K562 (cell line): ENCODE data around the gene OOSP1.

Experiments
- EZH2 ChIP-seq: IDR thresholded peaks from 2 replicates; pipeline ENCODE4 v1.6.1; 2012; ENCODE audit warnings: low read depth, mild to moderate bottlenecking, inconsistent platforms, low read length, borderline replicate concordance
- POLR2A ChIP-seq: fragments of 450-650 bp; conservative IDR thresholded peaks from 2 replicates; pipeline ENCODE4 v1.6.1; 2016
- RAD21 ChIP-seq, 2 experiments: fragments of 250-450 bp in 1 of 2; fragments of 450-650 bp in 1 of 2; sonication (Bioruptor Pico) in 1 of 2; formaldehyde crosslinking in 1 of 2; IDR thresholded peaks in 1 of 2; conservative IDR thresholded peaks in 1 of 2; 2 replicates each; pipeline versions ENCODE4 v1.4.0 to v1.8.0; 2020 to 2022; ENCODE audit warnings: mild to moderate bottlenecking in 2 of 2, moderate library complexity in 1 of 2
- YY1 ChIP-seq, 3 experiments: IDR thresholded peaks; 2 replicates each; pipeline ENCODE4 v1.6.1; 2011; ENCODE audit warnings: low read length in 2 of 3, mild to moderate bottlenecking in 2 of 3, moderate library complexity in 2 of 3, borderline replicate concordance in 1 of 3, control low read depth in 1 of 3, low read depth in 1 of 3; ENCODE audit not compliant: insufficient read depth in 3 of 3, insufficient replicate concordance in 2 of 3, control insufficient read depth in 1 of 3, insufficient read length in 1 of 3; ENCODE audit errors: extremely low read depth in 1 of 3
- ZNF140 ChIP-seq: fragments of 250-450 bp; sonication (Bioruptor Pico); IDR thresholded peaks from 2 replicates; pipeline ENCODE4 v1.8.0; 2021; ENCODE audit warnings: moderate library complexity, mild to moderate bottlenecking, inconsistent platforms
- TF ChIP-seq, protein P1 (sequence below): sonication (generic); formaldehyde crosslinking; IDR thresholded peaks from 2 replicates; pipeline ENCODE4 v1.9.0; 2022; ENCODE audit warnings: mild to moderate bottlenecking, missing genetic modification reagents
- TF ChIP-seq, protein P2 (sequence below): fragments of 250-450 bp; sonication (Bioruptor Pico); IDR thresholded peaks from 2 replicates; pipeline ENCODE4 v1.5.0; 2022; ENCODE audit warnings: mild to moderate bottlenecking
- TF ChIP-seq, protein P3 (sequence below), 3 experiments: IDR thresholded peaks in 2 of 3; conservative IDR thresholded peaks in 1 of 3; 2 replicates each; pipeline ENCODE4 v1.5.1; 2011 to 2012; ENCODE audit warnings: low read length in 3 of 3, mild to moderate bottlenecking in 3 of 3, control low read depth in 2 of 3, improper control_type of control experiment in 1 of 3, inconsistent platforms in 1 of 3, low read depth in 1 of 3, mixed read lengths in 1 of 3, moderate library complexity in 1 of 3; ENCODE audit not compliant: insufficient read depth in 2 of 3
- TF ChIP-seq, protein P4 (sequence below): sonication (generic); formaldehyde crosslinking; IDR thresholded peaks from 2 replicates; pipeline ENCODE4 v1.5.0; 2020; ENCODE audit warnings: missing genetic modification reagents
- TF ChIP-seq, protein P5 (sequence below): fragments of 450-650 bp; IDR thresholded peaks from 2 replicates; pipeline ENCODE4 v1.6.1; 2016; ENCODE audit warnings: low read depth, mild to moderate bottlenecking, moderate library complexity

DNA sequence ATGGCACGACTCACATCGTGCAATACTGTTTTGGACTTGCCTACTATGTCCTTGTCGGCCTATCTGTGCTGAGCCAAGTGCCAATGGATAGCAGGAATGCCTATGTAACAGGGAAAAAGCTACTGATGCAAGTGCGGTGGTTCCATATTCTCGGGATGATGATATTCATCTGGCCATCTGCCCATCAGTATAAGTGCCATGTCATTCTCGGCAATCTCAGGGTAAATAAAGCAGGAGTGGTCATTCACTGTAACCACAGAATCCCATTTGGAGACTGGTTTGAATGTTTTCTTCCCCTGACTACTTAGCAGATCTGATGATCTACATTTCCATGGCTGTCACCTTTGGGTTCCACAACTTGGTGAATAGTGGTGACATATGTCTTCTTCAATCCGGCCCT is 39.6 kb upstream of the OOSP1 start:
- TF ChIP-seq, protein P1, sequence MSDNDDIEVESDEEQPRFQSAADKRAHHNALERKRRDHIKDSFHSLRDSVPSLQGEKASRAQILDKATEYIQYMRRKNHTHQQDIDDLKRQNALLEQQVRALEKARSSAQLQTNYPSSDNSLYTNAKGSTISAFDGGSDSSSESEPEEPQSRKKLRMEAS (CRISPR knock-in tag), result no peak
- TF ChIP-seq EZH2 (no peak), ZNF140 (CRISPR knock-in tag) (no peak), YY1 (IDR thresholded peaks at IDR 0.05; ENCODE audit: borderline replicate concordance in 1 of 3, control insufficient read depth in 1 of 3, extremely low read depth in 1 of 3, insufficient read depth in 3 of 3, insufficient read length in 1 of 3, insufficient replicate concordance in 2 of 3, low read depth in 1 of 3, low read length in 2 of 3) (no peak), RAD21 (CRISPR knock-in tag; conservative IDR thresholded peaks at IDR 0.05 in 1 of 2, IDR thresholded peaks at IDR 0.05 in 1 of 2) (no peak), POLR2A (no peak)
- TF ChIP-seq, protein P2, sequence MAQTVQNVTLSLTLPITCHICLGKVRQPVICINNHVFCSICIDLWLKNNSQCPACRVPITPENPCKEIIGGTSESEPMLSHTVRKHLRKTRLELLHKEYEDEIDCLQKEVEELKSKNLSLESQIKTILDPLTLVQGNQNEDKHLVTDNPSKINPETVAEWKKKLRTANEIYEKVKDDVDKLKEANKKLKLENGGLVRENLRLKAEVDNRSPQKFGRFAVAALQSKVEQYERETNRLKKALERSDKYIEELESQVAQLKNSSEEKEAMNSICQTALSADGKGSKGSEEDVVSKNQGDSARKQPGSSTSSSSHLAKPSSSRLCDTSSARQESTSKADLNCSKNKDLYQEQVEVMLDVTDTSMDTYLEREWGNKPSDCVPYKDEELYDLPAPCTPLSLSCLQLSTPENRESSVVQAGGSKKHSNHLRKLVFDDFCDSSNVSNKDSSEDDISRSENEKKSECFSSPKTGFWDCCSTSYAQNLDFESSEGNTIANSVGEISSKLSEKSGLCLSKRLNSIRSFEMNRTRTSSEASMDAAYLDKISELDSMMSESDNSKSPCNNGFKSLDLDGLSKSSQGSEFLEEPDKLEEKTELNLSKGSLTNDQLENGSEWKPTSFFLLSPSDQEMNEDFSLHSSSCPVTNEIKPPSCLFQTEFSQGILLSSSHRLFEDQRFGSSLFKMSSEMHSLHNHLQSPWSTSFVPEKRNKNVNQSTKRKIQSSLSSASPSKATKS (CRISPR knock-in tag), result no peak
- TF ChIP-seq, protein P3, sequence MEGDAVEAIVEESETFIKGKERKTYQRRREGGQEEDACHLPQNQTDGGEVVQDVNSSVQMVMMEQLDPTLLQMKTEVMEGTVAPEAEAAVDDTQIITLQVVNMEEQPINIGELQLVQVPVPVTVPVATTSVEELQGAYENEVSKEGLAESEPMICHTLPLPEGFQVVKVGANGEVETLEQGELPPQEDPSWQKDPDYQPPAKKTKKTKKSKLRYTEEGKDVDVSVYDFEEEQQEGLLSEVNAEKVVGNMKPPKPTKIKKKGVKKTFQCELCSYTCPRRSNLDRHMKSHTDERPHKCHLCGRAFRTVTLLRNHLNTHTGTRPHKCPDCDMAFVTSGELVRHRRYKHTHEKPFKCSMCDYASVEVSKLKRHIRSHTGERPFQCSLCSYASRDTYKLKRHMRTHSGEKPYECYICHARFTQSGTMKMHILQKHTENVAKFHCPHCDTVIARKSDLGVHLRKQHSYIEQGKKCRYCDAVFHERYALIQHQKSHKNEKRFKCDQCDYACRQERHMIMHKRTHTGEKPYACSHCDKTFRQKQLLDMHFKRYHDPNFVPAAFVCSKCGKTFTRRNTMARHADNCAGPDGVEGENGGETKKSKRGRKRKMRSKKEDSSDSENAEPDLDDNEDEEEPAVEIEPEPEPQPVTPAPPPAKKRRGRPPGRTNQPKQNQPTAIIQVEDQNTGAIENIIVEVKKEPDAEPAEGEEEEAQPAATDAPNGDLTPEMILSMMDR (IDR thresholded peaks at IDR 0.05 in 2 of 3, conservative IDR thresholded peaks at IDR 0.05 in 1 of 3; ENCODE audit: insufficient read depth in 2 of 3, low read depth in 1 of 3, low read length in 3 of 3), result no peak
- TF ChIP-seq, protein P4, sequence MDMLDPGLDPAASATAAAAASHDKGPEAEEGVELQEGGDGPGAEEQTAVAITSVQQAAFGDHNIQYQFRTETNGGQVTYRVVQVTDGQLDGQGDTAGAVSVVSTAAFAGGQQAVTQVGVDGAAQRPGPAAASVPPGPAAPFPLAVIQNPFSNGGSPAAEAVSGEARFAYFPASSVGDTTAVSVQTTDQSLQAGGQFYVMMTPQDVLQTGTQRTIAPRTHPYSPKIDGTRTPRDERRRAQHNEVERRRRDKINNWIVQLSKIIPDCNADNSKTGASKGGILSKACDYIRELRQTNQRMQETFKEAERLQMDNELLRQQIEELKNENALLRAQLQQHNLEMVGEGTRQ (CRISPR knock-in tag), result no peak
- TF ChIP-seq, protein P5, sequence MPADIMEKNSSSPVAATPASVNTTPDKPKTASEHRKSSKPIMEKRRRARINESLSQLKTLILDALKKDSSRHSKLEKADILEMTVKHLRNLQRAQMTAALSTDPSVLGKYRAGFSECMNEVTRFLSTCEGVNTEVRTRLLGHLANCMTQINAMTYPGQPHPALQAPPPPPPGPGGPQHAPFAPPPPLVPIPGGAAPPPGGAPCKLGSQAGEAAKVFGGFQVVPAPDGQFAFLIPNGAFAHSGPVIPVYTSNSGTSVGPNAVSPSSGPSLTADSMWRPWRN, result peak; percentile 59; the same call in 1 of the 2 replicates
